Hair follicular keratinocyte (primary cell): Measurements from ENCODE around the gene PROS1. TPM values are rescaled to one million over a fixed set of nuclear protein-coding genes. Genes with fewer than 3 reads are reported as not detected.

ENCODE experiments used
- total RNA-seq: library from RNA; depleted of rRNA; stranded (reverse); fragments of >200 nt; gene quantifications from 2 replicates; pipeline ENCODE4 v1.2.3, GENCODE V29; 2015

The PROS1 gene
- 1.5 and 2.3 TPM in 2 replicates for total RNA-seq

GRCh38 chr3:93973131-93974126, at the start of gene PROS1:
PROS1 (minus strand) TSS chr3:93973896; CDS start chr3:93973749, 147 bp downstream.

GRCh38 chr3:93979850-93980676, 6.4 kb upstream of the PROS1 start, which contains the start of gene ARL13B:
ARL13B (plus strand) TSS chr3:93980155; CDS start chr3:93980424, 269 bp downstream.

Other genes starting within 250 kb of the PROS1 start
- 6.7 and 8.4 TPM in 2 replicates for gene ARL13B, start 6.3 kb upstream of the PROS1 start, total RNA-seq
- 0.16 TPM in 1 of 2 replicates, not detected in the other for gene STX19, start 54.7 kb upstream of the PROS1 start, total RNA-seq
- 2.2 and 3.0 TPM in 2 replicates for gene DHFR2, start 89.0 kb upstream of the PROS1 start, total RNA-seq
- gene NSUN3, start 89.2 kb upstream of the PROS1 start, total RNA-seq, result 4.3 and 4.9 TPM in 2 replicates